NB4 (cell line): Measurements from ENCODE around the gene ITCH.

Experiments used
- DNase-seq: peaks from one replicate; pipeline ENCODE4 v3.0.0; 2010; ENCODE audit warnings: low read depth
- H3K4me3 ChIP-seq: one replicate; pipeline ENCODE4 v1.5.1; 2011; ENCODE audit warnings: mild to moderate bottlenecking, low read depth, low read length, moderate library complexity
- MYC ChIP-seq: IDR thresholded peaks from 2 replicates; pipeline ENCODE4 v1.6.1; 2011; ENCODE audit warnings: low read depth, low read length
- POLR2A ChIP-seq: IDR thresholded peaks from 2 replicates; pipeline ENCODE4 v1.6.1; 2011; ENCODE audit warnings: mild to moderate bottlenecking; ENCODE audit not compliant: insufficient read length; ENCODE audit errors: extremely low read depth
- TF ChIP-seq, protein P1 (sequence below): IDR thresholded peaks from 2 replicates; pipeline ENCODE4 v1.6.1; 2011; ENCODE audit warnings: low read depth, low read length
- TF ChIP-seq, protein P2 (sequence below): IDR thresholded peaks from one replicate; pipeline ENCODE4 v1.5.1; 2012; ENCODE audit warnings: low read depth, low read length

ITCH gene

DNA sequence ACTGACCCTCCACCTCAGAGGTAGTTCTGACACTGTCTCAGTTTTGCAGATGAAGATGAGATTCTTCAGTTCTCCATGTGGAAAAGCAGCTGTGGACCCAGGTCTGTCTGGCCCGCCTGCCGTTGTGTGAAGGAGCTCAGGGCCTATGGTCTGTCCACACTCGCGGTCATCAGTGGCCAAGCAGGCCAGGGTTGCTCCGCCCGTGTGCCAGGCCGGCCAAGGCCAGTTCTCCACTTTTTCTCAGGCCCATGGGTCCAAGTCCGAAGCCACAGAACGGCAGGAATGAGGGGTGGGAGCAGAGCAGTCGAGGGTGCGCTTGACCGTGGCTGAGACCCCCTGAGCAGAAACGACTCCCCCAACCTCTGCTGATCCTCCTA is 186.8 kb downstream of the ITCH start:
- no peak for DNase-seq
- TF ChIP-seq, protein P1, sequence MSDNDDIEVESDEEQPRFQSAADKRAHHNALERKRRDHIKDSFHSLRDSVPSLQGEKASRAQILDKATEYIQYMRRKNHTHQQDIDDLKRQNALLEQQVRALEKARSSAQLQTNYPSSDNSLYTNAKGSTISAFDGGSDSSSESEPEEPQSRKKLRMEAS: no peak
- TF ChIP-seq MYC (no peak), POLR2A (no peak)
- TF ChIP-seq, protein P2, sequence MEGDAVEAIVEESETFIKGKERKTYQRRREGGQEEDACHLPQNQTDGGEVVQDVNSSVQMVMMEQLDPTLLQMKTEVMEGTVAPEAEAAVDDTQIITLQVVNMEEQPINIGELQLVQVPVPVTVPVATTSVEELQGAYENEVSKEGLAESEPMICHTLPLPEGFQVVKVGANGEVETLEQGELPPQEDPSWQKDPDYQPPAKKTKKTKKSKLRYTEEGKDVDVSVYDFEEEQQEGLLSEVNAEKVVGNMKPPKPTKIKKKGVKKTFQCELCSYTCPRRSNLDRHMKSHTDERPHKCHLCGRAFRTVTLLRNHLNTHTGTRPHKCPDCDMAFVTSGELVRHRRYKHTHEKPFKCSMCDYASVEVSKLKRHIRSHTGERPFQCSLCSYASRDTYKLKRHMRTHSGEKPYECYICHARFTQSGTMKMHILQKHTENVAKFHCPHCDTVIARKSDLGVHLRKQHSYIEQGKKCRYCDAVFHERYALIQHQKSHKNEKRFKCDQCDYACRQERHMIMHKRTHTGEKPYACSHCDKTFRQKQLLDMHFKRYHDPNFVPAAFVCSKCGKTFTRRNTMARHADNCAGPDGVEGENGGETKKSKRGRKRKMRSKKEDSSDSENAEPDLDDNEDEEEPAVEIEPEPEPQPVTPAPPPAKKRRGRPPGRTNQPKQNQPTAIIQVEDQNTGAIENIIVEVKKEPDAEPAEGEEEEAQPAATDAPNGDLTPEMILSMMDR: no peak
- H3K4me3 ChIP-seq: no peak overlapping the region

DNA sequence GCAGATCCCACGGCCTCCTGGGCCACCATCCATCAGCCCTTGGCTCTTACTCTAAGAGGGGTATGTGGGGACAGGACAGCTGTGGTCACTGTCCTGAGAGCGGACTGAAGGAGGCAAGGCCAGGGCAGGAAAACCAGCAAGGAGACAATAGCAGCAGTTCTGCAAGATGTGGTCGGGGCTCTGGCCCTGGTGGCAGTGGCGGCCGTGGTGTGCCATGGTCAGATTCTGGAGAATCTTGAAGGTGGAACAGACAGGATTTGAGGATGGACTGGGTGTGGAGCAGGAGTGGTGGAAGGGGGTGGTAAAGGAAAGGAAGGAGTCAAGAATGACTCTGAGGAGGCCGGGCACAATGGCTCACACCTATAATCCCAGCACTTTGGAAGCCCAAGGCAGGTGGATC is 189.5 kb downstream of the ITCH start:
- no peak for DNase-seq
- TF ChIP-seq POLR2A (no peak), MYC (no peak)
- TF ChIP-seq, protein P1: no peak
- TF ChIP-seq, protein P2: no peak
- no peak overlapping the region for H3K4me3 ChIP-seq

DNA sequence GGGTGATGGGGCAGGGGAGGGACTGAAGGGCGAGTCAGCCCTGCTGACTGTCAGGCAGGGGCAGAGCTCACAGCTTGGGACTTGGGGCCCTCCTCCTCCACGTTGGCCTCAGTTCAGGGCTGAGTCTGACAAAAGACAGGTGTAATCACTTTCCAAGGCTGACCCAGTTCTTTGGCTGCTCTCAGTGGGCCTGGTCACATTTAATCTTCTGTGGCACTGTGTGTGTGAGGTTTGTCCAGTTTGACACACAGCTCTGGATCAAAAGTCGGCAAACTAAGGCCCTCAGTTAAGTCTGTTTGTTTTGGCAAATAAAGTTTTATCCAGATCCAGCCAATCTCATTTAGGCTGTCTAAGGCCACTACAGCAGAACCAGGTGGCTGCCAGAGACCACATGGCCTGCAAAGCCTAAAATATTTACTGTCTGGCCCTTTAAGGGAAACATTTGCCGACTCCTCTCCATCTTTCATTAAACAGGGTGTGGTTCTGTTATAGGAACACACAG is 190.3 kb downstream of the ITCH start:
- TF ChIP-seq, protein P1: no peak
- DNase-seq: no peak
- H3K4me3 ChIP-seq: no peak overlapping the region

DNA sequence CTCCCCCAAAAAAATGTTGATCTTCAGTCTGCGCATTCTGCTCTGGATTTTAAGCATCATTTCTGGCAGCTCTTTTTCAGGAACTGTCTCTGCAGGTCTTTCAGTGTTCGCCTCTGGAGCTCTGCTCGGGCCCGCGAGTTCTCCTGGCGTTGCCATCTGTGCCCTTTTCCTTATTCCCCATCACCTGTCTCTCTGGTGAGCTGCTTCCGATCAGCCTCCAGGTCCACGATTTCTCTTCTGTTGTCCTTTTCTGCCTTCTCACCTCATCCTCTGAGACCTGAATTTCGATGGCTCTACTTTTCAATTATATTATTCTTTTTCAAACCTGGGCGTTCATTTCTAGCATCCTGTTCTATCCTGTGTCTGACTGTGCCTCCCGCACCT is 194.9 kb downstream of the ITCH start:
- H3K4me3 ChIP-seq: no peak overlapping the region
- DNase-seq: no peak
- TF ChIP-seq, protein P1: no peak
- TF ChIP-seq, protein P2: no peak
- TF ChIP-seq POLR2A (no peak), MYC (no peak)

DNA sequence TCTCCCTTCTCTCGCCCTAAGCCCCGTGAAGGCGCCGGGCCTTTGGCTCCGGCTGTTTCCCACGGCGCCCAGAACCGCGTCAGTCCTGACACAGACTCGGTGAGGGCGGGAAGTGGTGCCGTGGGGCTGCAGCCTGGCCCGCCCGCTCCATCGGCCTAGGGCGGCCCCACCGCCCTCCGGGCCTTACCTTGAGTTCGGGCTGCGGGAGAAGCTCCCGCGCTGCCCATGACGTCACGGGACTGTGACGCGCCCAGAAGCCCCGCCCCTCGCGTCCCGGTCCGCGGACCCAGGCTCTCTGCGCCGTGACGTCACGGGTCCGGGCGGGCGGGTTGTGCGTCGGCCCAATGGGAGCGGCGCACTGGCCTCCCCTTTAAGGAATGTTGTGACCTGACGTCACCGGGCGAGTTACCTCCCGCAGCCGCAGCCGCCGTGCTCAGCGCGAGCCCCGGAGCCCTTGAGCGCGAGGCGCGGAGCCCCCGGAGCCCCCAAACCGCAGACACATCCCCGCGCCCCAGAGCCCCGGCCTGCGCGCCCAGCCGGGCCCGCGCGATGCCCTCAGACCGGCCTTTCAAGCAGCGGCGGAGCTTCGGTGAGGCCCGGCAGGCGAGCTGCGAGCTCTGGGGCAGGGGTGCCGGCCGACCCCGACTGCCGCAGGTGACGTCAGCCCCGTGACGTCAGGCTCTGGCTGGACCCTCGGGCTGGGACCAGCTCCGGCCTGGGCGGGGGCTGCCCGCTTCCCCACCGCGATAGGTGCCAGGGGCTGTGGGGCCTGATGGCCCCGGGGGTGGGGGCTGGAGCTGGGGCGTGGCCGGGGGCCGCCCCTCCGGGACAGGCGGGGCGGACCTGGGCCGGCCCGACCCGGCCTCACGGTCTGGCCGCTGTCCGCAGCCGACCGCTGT is 195.5 kb downstream of the ITCH start, which contains the start of gene MAP1LC3A:
MAP1LC3A (plus strand) TSS at position 399 of the 899 bp plus-strand sequence; CDS start at position 550, 151 bp downstream.
- DNase-seq: no peak
- no peak within 1 kb of the TSS for H3K4me3 ChIP-seq
- TF ChIP-seq MYC (no peak), POLR2A (no peak)
- TF ChIP-seq, protein P1: no peak
- TF ChIP-seq, protein P2: no peak

DNA sequence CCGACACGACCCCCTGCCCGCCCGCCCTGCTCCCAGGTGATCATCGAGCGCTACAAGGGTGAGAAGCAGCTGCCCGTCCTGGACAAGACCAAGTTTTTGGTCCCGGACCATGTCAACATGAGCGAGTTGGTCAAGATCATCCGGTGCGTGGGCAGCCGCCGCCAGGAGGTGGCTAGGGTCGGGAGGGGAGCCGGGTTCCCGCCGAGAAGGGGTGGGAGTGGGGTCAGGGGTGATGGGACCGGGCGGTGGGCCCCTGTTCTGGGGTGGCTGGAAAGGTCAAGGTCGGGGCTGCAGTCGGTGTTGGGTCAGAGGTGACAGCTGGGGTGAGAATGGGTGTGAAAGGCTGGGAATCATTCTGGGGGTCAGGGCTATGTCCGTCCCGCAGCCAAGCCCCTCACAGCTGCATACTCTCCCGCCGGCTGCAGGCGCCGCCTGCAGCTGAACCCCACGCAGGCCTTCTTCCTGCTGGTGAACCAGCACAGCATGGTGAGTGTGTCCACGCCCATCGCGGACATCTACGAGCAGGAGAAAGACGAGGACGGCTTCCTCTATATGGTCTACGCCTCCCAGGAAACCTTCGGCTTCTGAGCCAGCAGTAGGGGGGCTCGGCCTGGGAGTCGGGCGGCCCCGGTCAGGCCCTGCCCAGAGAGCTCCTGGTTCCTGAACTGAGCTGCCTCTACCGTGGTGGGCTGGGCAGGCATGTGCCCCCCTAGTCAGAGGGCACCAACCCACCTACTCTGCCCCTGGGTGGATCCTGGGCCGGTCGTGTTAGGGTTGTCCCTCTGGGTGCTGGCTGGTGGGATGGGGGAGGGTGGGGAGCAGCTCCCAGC is 196.5 kb downstream of the ITCH start:
- no peak overlapping the region for H3K4me3 ChIP-seq

More for the DNA sequence above, 196.5 kb downstream of the ITCH start:
- TF ChIP-seq, protein P2: no peak
- no peak for TF ChIP-seq MYC
- TF ChIP-seq POLR2A: no peak
- TF ChIP-seq, protein P1: no peak
- DNase-seq: no peak
